WTC11 (cell line): ENCODE results near the gene APPL1. TPM values are rescaled to one million over a fixed set of nuclear protein-coding genes. Genes with fewer than 3 reads are reported as not detected.

Experiments
- ATAC-seq: fragments of 200-7000 bp; cut with Tn5 transposase; 2 replicates; pipeline ENCODE4 v1.10.0; 2021; ENCODE audit warnings: mild to moderate bottlenecking, moderate library complexity
- CTCF ChIA-PET: fragments of 300-600 bp; sonication (Branson Sonifier 250); formaldehyde crosslinking; loops from one replicate; lab custom pipeline; 2021; ENCODE audit warnings: antibody characterized with exemption; lab: Charles Lee
- POLR2A ChIA-PET: fragments of 350-600 bp; sonication (Branson Sonifier 250); formaldehyde crosslinking; loops from one replicate; lab custom pipeline; 2021; ENCODE audit warnings: antibody characterized with exemption; lab: Charles Lee
- DNase-seq: peaks from one replicate; pipeline ENCODE4 v3.0.0; 2021; ENCODE audit warnings: low spot score
- H3K27ac Mint-ChIP-seq: 2 replicates; pipeline ENCODE4 v1.8.0; 2021; ENCODE audit warnings: mixed read lengths
- H3K27me3 Mint-ChIP-seq: 2 replicates; pipeline ENCODE4 v1.8.0; 2021; ENCODE audit warnings: low read depth, mild to moderate bottlenecking, moderate library complexity, mixed read lengths
- H3K36me3 Mint-ChIP-seq: 2 replicates; pipeline ENCODE4 v1.8.0; 2021; ENCODE audit warnings: mixed read lengths
- H3K4me1 Mint-ChIP-seq: 2 replicates; pipeline ENCODE4 v1.8.0; 2022; ENCODE audit warnings: mixed read lengths
- H3K4me3 Mint-ChIP-seq: 2 replicates; pipeline ENCODE4 v1.8.0; 2021; ENCODE audit warnings: mild to moderate bottlenecking, moderate library complexity, mixed read lengths
- H3K9me3 Mint-ChIP-seq: 2 replicates; pipeline ENCODE4 v1.8.0; 2021; ENCODE audit warnings: mixed read lengths
- ATF2 ChIP-seq: sonication (generic); formaldehyde crosslinking; IDR thresholded peaks from 2 replicates; pipeline ENCODE4 v1.8.1; 2022; ENCODE audit warnings: low read depth, missing genetic modification reagents, borderline replicate concordance
- E2F1 ChIP-seq: sonication (generic); formaldehyde crosslinking; IDR thresholded peaks from 2 replicates; pipeline ENCODE4 v1.8.0; 2022; ENCODE audit warnings: mild to moderate bottlenecking, missing genetic modification reagents
- ERG ChIP-seq: fragments of 250-450 bp; sonication (Bioruptor Pico); IDR thresholded peaks from 2 replicates; pipeline ENCODE4 v1.8.0; 2021; ENCODE audit warnings: mild to moderate bottlenecking
- ETV6 ChIP-seq: sonication (generic); formaldehyde crosslinking; IDR thresholded peaks from 2 replicates; pipeline ENCODE4 v1.8.1; 2022; ENCODE audit warnings: mild to moderate bottlenecking, missing genetic modification reagents
- GRHL2 ChIP-seq: fragments of 250-450 bp; sonication (Bioruptor Pico); IDR thresholded peaks from 2 replicates; pipeline ENCODE4 v1.8.0; 2022; ENCODE audit warnings: mild to moderate bottlenecking, moderate library complexity; ENCODE audit not compliant: insufficient replicate concordance, severe bottlenecking
- MLX ChIP-seq: sonication (generic); formaldehyde crosslinking; IDR thresholded peaks from 2 replicates; pipeline ENCODE4 v1.8.1; 2023; ENCODE audit warnings: mild to moderate bottlenecking, missing genetic modification reagents, moderate library complexity
- PRRX2 ChIP-seq: fragments of 250-450 bp; sonication (Bioruptor Pico); IDR thresholded peaks from 2 replicates; pipeline ENCODE4 v1.8.0; 2021; ENCODE audit warnings: mild to moderate bottlenecking
- SOX15 ChIP-seq: fragments of 250-450 bp; sonication (Bioruptor Pico); IDR thresholded peaks from 2 replicates; pipeline ENCODE4 v1.9.0; 2021; ENCODE audit warnings: mild to moderate bottlenecking
- USF1 ChIP-seq: sonication (generic); formaldehyde crosslinking; IDR thresholded peaks from 2 replicates; pipeline ENCODE4 v1.8.0; 2022; ENCODE audit warnings: mild to moderate bottlenecking, missing genetic modification reagents
- ZNF121 ChIP-seq: sonication (generic); formaldehyde crosslinking; IDR thresholded peaks from 2 replicates; pipeline ENCODE4 v1.8.0; 2023; ENCODE audit warnings: missing genetic modification reagents
- ZNF219 ChIP-seq: sonication (generic); formaldehyde crosslinking; IDR thresholded peaks from 2 replicates; pipeline ENCODE4 v1.8.0; 2023; ENCODE audit warnings: missing genetic modification reagents, mild to moderate bottlenecking, borderline replicate concordance
- total RNA-seq: library from RNA; stranded (reverse); gene quantifications from 3 replicates; pipeline ENCODE4 v1.2.3, GENCODE V29; 2021
- TF ChIP-seq, protein P1 (sequence below): fragments of 250-450 bp; sonication (Bioruptor Pico); IDR thresholded peaks from 2 replicates; pipeline ENCODE4 v1.9.0; 2021; ENCODE audit warnings: mild to moderate bottlenecking, borderline replicate concordance
- TF ChIP-seq, protein P2 (sequence below): sonication (generic); formaldehyde crosslinking; IDR thresholded peaks from 2 replicates; pipeline ENCODE4 v1.8.1; 2022; ENCODE audit warnings: mild to moderate bottlenecking, moderate library complexity, missing genetic modification reagents
- TF ChIP-seq, protein P3 (sequence below): sonication (generic); formaldehyde crosslinking; IDR thresholded peaks from 2 replicates; pipeline ENCODE4 v1.8.1; 2023; ENCODE audit warnings: mild to moderate bottlenecking, missing genetic modification reagents

APPL1 gene
- total RNA-seq, 1 experiment from 2014 or later, result 35.8 TPM

DNA sequence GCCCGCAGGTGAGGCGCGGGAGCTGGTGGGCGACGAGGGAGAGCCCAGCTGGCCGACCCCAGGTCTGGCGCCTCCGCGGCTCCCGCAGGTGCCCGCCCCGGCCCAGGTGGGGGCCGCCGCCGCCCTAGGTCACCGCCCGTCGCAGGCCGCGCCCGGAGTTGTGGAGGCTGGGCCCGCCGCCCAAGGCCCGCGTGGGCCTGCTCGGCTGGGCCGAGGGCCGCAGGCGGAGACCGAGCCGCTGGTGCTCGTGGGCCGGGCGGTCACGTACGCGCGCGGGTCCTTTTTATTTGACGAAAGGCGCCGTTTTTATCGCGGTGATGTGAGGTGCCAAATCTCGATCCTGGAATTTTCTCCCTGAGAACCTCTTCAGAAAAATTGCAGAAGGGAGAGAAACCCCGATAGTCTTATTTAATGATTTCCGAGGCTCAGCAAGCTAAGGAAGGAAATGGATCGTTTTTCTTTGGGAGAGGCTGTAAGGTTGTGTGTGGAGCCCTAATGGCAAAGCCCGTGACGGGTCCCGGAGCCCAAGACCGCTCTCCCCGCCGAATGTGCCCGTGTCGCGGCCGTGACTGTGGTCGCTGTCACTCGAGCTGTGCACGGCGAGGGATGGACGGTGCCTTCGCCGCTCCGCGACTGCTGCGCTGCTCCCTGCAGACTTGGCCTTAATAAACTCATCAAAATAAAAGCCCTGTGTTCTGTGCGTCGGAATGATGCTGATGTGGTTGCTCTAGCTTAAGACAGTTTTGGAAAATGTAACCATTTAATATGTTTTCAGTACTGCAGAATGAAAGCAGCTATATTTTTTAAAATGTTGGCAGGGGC lies 612 bp downstream of the APPL1 start (continued):
- TF ChIP-seq, protein P1, sequence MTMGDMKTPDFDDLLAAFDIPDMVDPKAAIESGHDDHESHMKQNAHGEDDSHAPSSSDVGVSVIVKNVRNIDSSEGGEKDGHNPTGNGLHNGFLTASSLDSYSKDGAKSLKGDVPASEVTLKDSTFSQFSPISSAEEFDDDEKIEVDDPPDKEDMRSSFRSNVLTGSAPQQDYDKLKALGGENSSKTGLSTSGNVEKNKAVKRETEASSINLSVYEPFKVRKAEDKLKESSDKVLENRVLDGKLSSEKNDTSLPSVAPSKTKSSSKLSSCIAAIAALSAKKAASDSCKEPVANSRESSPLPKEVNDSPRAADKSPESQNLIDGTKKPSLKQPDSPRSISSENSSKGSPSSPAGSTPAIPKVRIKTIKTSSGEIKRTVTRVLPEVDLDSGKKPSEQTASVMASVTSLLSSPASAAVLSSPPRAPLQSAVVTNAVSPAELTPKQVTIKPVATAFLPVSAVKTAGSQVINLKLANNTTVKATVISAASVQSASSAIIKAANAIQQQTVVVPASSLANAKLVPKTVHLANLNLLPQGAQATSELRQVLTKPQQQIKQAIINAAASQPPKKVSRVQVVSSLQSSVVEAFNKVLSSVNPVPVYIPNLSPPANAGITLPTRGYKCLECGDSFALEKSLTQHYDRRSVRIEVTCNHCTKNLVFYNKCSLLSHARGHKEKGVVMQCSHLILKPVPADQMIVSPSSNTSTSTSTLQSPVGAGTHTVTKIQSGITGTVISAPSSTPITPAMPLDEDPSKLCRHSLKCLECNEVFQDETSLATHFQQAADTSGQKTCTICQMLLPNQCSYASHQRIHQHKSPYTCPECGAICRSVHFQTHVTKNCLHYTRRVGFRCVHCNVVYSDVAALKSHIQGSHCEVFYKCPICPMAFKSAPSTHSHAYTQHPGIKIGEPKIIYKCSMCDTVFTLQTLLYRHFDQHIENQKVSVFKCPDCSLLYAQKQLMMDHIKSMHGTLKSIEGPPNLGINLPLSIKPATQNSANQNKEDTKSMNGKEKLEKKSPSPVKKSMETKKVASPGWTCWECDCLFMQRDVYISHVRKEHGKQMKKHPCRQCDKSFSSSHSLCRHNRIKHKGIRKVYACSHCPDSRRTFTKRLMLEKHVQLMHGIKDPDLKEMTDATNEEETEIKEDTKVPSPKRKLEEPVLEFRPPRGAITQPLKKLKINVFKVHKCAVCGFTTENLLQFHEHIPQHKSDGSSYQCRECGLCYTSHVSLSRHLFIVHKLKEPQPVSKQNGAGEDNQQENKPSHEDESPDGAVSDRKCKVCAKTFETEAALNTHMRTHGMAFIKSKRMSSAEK (CRISPR knock-in tag), result no peak
- TF ChIP-seq ATF2 (CRISPR knock-in tag) (no peak), SOX15 (CRISPR knock-in tag) (no peak)
- TF ChIP-seq, protein P2, sequence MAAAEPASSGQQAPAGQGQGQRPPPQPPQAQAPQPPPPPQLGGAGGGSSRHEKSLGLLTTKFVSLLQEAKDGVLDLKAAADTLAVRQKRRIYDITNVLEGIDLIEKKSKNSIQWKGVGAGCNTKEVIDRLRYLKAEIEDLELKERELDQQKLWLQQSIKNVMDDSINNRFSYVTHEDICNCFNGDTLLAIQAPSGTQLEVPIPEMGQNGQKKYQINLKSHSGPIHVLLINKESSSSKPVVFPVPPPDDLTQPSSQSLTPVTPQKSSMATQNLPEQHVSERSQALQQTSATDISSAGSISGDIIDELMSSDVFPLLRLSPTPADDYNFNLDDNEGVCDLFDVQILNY (CRISPR knock-in tag), result no peak
- TF ChIP-seq, protein P3, sequence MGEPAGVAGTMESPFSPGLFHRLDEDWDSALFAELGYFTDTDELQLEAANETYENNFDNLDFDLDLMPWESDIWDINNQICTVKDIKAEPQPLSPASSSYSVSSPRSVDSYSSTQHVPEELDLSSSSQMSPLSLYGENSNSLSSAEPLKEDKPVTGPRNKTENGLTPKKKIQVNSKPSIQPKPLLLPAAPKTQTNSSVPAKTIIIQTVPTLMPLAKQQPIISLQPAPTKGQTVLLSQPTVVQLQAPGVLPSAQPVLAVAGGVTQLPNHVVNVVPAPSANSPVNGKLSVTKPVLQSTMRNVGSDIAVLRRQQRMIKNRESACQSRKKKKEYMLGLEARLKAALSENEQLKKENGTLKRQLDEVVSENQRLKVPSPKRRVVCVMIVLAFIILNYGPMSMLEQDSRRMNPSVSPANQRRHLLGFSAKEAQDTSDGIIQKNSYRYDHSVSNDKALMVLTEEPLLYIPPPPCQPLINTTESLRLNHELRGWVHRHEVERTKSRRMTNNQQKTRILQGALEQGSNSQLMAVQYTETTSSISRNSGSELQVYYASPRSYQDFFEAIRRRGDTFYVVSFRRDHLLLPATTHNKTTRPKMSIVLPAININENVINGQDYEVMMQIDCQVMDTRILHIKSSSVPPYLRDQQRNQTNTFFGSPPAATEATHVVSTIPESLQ (CRISPR knock-in tag), result no peak
- TF ChIP-seq, all 79 proteins: peak for 3

DNA sequence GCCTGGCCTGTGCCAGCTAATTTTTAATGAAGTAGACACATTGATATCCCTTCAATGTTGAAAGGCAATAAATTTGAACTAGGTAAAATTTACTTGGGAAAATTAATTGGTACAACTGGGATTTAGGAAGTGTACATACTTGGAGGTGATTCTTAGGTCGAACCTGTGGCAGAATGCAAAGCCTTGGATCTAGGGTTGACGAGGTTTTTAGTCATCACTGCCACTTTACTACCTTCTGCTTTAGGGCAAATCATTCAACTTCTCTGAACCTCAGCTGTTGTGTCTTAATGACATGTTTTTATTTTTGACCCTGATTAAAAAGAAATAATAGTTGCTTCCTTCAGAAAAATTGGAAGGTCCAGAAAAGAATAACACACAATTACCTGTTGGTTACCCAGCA lies 2.5 kb downstream of the APPL1 start:
- Mint-ChIP-seq H3K27me3 (peaks cover 6% of the 10 kb centered on the region; the same call in 1 of the 2 replicates), H3K27ac (no peak overlapping the region), H3K4me1 (peaks cover 21% of the 10 kb centered on the region), H3K36me3 (peaks cover 5% of the 10 kb centered on the region; the same call in 1 of the 2 replicates), H3K9me3 (0 out of 2 replicates have a peak, but pooled peaks cover 4% of the 10 kb centered on the region), H3K4me3 (no peak overlapping the region; the same call in 1 of the 2 replicates)
- TF ChIP-seq ZNF219 (CRISPR knock-in tag), result no peak
- TF ChIP-seq GRHL2 (CRISPR knock-in tag), result no peak
- TF ChIP-seq USF1 (CRISPR knock-in tag), result no peak
- TF ChIP-seq ETV6 (CRISPR knock-in tag), result no peak
- TF ChIP-seq PRRX2 (CRISPR knock-in tag), result no peak
- TF ChIP-seq ERG, result no peak
- TF ChIP-seq ZNF121 (CRISPR knock-in tag), result no peak
- TF ChIP-seq, protein P1 (CRISPR knock-in tag), result no peak
- TF ChIP-seq MLX (CRISPR knock-in tag), result no peak
- TF ChIP-seq E2F1 (CRISPR knock-in tag), result no peak
- ATAC-seq, result no peak
- ChIA-PET POLR2A (no interaction called here), CTCF (no interaction called here)
- no peak for DNase-seq
